Liver (tissue), 3 donors: ENCODE measurements around the gene PCBP2.

Source experiments
- GABPA ChIP-seq, 2 donors: IDR thresholded peaks in 1 of 2; conservative IDR thresholded peaks in 1 of 2; 2 replicates each; pipeline ENCODE4 v1.6.1; 2016; ENCODE audit warnings: antibody characterized with exemption in 2 of 2, mild to moderate bottlenecking in 1 of 2, moderate library complexity in 1 of 2
- RAD21 ChIP-seq, 2 donors: IDR thresholded peaks; 2 replicates each; pipeline ENCODE4 v1.6.1; 2016; ENCODE audit warnings: antibody characterized with exemption in 2 of 2, mild to moderate bottlenecking in 2 of 2
- YY1 ChIP-seq: IDR thresholded peaks from 2 replicates; pipeline ENCODE4 v1.6.1; 2016; ENCODE audit warnings: antibody characterized with exemption, mild to moderate bottlenecking
- TF ChIP-seq, protein P1 (sequence below): fragments of 150-350 bp; IDR thresholded peaks from 2 replicates; pipeline ENCODE4 v1.5.1; 2017; ENCODE audit warnings: improper control_type of control experiment, low read depth, low read length; ENCODE audit not compliant: missing input control
- TF ChIP-seq, protein P2 (sequence below): IDR thresholded peaks from 2 replicates; pipeline ENCODE4 v1.6.1; 2016; ENCODE audit warnings: antibody characterized with exemption
- TF ChIP-seq, protein P3 (sequence below): IDR thresholded peaks from 2 replicates; pipeline ENCODE4 v1.6.1; 2016; ENCODE audit warnings: antibody characterized with exemption, mild to moderate bottlenecking
- donor health status: healthy.
- donor health status: healthy.

DNA sequence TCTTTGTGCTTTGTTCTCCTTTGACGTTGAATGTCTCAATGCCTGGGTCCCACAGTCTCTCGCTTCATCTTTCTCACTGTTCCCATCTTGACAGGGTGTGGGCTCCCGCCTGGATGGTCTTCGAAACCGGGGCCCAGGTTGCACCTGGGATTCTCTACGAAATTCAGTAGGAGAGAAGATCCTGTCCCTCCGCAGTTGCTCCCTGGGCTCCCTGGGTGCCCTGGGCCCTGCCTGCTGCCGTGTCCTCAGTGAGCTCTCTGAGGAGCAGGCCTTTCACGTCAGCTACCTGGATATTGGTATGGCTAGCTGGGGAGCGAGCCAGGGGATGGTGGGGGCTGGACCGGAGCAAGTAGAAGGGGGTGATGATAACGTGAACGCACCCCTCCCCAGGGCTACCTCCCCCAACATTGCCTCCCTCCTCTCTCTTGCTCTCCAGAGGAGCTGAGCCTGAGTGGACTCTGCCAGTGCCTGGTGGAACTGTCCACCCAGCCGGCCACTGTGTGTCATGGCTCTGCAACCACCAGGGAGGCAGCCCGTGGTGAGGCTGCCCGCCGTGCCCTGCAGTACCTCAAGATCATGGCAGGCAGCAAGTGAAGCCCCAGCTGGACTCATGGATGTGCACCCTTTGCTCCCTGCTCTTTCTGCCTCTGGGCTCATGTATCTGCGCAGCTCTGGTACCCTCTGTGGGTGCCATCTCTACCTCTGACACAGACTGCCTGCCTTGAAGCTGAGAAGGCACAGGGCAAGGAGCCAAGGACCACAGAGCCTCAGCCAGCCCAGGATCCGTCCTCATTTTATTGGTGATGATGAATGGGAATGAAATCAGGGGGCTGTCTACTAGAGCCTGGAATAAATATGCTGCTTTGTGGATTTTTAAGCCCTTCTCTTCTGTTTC lies 53.9 kb downstream of the PCBP2 start:
- TF ChIP-seq, protein P1, sequence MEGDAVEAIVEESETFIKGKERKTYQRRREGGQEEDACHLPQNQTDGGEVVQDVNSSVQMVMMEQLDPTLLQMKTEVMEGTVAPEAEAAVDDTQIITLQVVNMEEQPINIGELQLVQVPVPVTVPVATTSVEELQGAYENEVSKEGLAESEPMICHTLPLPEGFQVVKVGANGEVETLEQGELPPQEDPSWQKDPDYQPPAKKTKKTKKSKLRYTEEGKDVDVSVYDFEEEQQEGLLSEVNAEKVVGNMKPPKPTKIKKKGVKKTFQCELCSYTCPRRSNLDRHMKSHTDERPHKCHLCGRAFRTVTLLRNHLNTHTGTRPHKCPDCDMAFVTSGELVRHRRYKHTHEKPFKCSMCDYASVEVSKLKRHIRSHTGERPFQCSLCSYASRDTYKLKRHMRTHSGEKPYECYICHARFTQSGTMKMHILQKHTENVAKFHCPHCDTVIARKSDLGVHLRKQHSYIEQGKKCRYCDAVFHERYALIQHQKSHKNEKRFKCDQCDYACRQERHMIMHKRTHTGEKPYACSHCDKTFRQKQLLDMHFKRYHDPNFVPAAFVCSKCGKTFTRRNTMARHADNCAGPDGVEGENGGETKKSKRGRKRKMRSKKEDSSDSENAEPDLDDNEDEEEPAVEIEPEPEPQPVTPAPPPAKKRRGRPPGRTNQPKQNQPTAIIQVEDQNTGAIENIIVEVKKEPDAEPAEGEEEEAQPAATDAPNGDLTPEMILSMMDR, result no peak
- TF ChIP-seq, protein P2, sequence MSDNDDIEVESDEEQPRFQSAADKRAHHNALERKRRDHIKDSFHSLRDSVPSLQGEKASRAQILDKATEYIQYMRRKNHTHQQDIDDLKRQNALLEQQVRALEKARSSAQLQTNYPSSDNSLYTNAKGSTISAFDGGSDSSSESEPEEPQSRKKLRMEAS, result no peak
- TF ChIP-seq YY1 (no peak), RAD21 (IDR thresholded peaks at IDR 0.05) (no peak), GABPA (IDR thresholded peaks at IDR 0.05 in 1 of 2, conservative IDR thresholded peaks at IDR 0.05 in 1 of 2) (no peak)
- TF ChIP-seq, protein P3, sequence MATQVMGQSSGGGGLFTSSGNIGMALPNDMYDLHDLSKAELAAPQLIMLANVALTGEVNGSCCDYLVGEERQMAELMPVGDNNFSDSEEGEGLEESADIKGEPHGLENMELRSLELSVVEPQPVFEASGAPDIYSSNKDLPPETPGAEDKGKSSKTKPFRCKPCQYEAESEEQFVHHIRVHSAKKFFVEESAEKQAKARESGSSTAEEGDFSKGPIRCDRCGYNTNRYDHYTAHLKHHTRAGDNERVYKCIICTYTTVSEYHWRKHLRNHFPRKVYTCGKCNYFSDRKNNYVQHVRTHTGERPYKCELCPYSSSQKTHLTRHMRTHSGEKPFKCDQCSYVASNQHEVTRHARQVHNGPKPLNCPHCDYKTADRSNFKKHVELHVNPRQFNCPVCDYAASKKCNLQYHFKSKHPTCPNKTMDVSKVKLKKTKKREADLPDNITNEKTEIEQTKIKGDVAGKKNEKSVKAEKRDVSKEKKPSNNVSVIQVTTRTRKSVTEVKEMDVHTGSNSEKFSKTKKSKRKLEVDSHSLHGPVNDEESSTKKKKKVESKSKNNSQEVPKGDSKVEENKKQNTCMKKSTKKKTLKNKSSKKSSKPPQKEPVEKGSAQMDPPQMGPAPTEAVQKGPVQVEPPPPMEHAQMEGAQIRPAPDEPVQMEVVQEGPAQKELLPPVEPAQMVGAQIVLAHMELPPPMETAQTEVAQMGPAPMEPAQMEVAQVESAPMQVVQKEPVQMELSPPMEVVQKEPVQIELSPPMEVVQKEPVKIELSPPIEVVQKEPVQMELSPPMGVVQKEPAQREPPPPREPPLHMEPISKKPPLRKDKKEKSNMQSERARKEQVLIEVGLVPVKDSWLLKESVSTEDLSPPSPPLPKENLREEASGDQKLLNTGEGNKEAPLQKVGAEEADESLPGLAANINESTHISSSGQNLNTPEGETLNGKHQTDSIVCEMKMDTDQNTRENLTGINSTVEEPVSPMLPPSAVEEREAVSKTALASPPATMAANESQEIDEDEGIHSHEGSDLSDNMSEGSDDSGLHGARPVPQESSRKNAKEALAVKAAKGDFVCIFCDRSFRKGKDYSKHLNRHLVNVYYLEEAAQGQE, result no peak
